Activated CD4-positive, alpha-beta T cell treated with anti-CD3 and anti-CD28 coated beads, Interleukin-2, amount 10 ng/mL, durations not matched to agents 24 days and 14 days (primary cell): Measurements from ENCODE around the gene FLRT3. TPM values are rescaled to one million over a fixed set of nuclear protein-coding genes. Genes with fewer than 3 reads are reported as not detected.

ENCODE experiments used
- DNase-seq: peaks from one replicate; pipeline ENCODE4 v3.0.0; 2022
- H3K27ac Mint-ChIP-seq: one replicate; pipeline ENCODE4 v1.8.0; 2022; ENCODE audit warnings: mild to moderate bottlenecking, mixed read lengths
- H3K27me3 Mint-ChIP-seq: one replicate; pipeline ENCODE4 v1.8.0; 2022; ENCODE audit warnings: mixed read lengths
- H3K36me3 Mint-ChIP-seq: one replicate; pipeline ENCODE4 v1.8.0; 2022; ENCODE audit warnings: low read depth, mild to moderate bottlenecking, mixed read lengths
- H3K4me1 Mint-ChIP-seq: one replicate; pipeline ENCODE4 v1.8.0; 2021; ENCODE audit warnings: mixed read lengths
- H3K4me3 Mint-ChIP-seq: one replicate; pipeline ENCODE4 v1.8.0; 2022; ENCODE audit warnings: mild to moderate bottlenecking, moderate library complexity, mixed read lengths
- H3K9me3 Mint-ChIP-seq: one replicate; pipeline ENCODE4 v1.8.0; 2021; ENCODE audit warnings: mixed read lengths
- intact Hi-C: fragments of 100-400 bp; cut with micrococcal nuclease; formaldehyde crosslinking; loops from one replicate; pipeline ENCODE4 v1.15.1; 2023
- total RNA-seq: library from RNA; stranded (reverse); gene quantifications from 2 replicates; pipeline ENCODE4 v1.2.3, GENCODE V29; 2022

The FLRT3 gene
- total RNA-seq: not detected in 2 replicates

DNA sequence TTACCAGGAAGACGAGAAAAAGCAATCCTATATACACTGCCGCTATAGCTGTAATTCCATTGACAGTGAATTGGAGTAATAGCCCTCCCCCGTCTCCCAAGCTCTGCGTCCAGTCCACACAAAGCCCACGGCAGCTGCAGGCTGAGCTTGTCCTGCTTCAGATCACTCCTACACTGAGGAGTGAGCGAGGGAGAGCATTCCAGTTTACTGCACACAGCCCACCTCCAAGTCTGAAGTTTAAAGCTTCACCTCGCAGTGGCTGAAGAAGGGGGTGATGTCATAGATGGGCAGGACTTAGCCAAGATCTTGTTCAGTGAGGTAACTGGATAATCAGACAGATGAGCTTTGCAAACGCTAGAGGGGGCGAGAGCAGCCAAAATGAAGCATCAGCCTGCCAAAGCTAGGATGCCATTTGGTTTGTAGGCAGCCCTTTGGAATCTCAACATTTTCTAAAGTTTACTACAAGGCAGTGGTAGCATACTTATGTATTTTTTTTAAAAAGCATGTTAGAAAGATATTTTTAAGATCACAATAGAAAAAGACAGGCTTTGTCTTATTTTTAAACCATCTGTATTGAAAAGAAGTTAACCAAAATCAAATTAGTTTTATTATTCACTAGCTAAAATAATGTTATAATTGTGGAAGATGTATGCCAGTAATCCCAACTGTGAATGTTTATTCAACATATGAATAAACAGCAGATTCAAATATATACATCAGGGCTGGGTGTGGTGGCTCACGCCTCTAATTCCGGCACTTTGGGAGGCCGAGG is at the start of gene FLRT3:
Gene FLRT3 (minus strand): TSS at position 213 of the 772 bp plus-strand sequence. CDS start 10,106 bp downstream, outside the sequence.
- Mint-ChIP-seq H3K36me3 (no peaks in the 10 kb centered on the region), H3K9me3 (no peaks in the 10 kb centered on the region), H3K4me3 (no peak within 1 kb of the TSS), H3K27ac (no peak within 1 kb of the TSS), H3K27me3 (no peaks in the 10 kb centered on the region), H3K4me1 (no peaks in the 10 kb centered on the region)
- DNase-seq: peak; percentile 54
- intact Hi-C loops: no loop called here

GRCh38 chr20:14386726-14387125 is 49.3 kb upstream of the FLRT3 start:
- Mint-ChIP-seq H3K4me3 (no peak overlapping the region), H3K36me3 (no peaks in the 10 kb centered on the region), H3K9me3 (peaks cover 8% of the 10 kb centered on the region), H3K27ac (no peak overlapping the region), H3K4me1 (no peaks in the 10 kb centered on the region), H3K27me3 (no peaks in the 10 kb centered on the region)
- intact Hi-C loops: no loop called here
- no peak for DNase-seq

DNA sequence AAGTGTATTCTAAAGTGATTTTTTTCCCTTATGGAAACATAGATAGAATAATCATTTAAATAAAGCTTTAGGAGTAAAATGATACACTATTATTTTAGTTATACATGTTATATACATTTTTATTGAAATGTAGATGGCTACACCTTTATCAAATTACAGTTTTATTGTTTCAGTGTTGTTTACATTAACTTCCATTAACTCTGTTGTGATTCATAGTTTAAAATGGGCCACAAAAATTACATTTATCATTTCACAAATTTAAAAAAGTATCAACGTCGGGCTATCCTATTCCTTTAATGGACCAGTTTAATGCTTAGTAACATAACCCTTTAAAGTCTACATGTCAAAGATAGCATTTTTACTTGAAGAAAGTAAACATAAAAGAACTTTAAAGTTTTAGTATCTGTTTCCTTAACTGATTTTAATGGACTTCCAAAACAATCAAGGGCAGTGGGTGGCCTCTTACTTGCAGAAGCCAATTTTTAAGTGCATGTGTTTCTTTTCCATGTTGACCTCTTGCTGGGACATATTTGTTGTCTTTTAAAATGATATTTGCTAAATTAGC is 47.8 kb upstream of the FLRT3 start:
- H3K4me1 Mint-ChIP-seq: no peaks in the 10 kb centered on the region
- no peak for DNase-seq
- intact Hi-C loops: no loop called here
- H3K4me3 Mint-ChIP-seq: no peak overlapping the region
- H3K27me3 Mint-ChIP-seq: no peaks in the 10 kb centered on the region
- H3K27ac Mint-ChIP-seq: no peak overlapping the region
- H3K36me3 Mint-ChIP-seq: no peaks in the 10 kb centered on the region
- peaks cover 14% of the 10 kb centered on the region for H3K9me3 Mint-ChIP-seq

DNA sequence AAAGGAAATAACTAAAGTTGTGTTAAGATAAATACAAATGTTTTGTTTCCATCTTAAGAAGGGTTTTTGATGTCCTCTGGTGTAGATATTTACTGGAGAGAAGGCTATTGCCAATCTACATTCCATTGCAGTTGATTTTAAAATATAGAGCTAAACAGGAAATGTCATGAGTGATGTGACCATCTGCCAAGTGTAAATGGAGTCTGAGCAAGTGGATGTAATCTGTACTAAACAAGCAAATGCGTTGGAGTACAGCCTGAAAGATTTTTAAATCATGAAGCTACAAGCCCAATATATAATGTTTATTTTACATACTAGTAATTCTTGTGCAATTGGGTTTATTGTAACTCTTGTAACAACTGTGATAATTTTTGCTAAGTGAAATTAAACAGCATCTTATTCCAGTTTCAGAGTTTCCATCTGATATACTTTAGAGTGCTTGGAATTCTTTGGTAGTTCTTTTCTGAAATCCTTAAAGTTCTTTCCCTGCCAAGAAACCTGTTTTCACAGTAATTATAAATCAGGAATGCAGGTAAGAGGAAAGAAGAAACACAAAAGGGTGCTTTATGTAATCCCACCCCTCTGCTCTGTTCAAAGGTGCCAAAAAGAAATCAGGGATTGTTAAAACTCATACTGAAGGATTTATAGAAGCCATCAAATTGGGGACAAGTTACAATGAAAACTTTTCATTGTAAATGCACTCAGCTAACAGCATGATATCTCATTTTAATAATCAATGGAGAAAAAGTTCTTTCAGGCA is 47.2 kb upstream of the FLRT3 start:
- Mint-ChIP-seq H3K27ac (no peak overlapping the region), H3K9me3 (peaks cover 14% of the 10 kb centered on the region), H3K4me3 (no peak overlapping the region), H3K27me3 (no peaks in the 10 kb centered on the region), H3K36me3 (no peaks in the 10 kb centered on the region), H3K4me1 (no peaks in the 10 kb centered on the region)
- intact Hi-C loops: no loop called here
- no peak for DNase-seq

DNA sequence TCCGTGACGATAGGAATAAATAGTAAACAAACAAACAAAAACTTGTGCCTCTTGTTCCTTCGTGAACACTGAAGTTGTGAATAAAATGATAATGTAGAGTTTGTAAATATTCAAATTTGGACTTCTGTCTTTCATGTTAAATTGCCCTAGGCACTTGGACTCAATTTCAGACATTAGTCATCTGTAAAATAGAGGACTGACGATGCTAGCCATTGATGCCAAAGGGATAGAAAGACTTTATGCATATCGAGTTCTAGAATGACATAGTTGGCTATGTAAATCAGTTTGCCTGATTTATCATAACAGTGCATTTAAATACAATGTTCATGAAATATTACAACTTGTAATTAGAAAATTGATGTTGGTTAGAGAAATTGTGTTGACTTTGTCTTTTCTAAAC is 45.9 kb upstream of the FLRT3 start:
- Mint-ChIP-seq H3K4me1 (no peaks in the 10 kb centered on the region), H3K4me3 (no peak overlapping the region), H3K36me3 (no peaks in the 10 kb centered on the region), H3K27ac (no peak overlapping the region), H3K9me3 (peaks cover 13% of the 10 kb centered on the region), H3K27me3 (no peaks in the 10 kb centered on the region)
- intact Hi-C loops: no loop called here
- no peak for DNase-seq

- no peaks in the 10 kb centered on the region for H3K4me1 Mint-ChIP-seq
- DNase-seq: no peak
- H3K27me3 Mint-ChIP-seq: no peaks in the 10 kb centered on the region
- intact Hi-C loops: no loop called here
- H3K9me3 Mint-ChIP-seq: peaks cover 9% of the 10 kb centered on the region
- no peaks in the 10 kb centered on the region for H3K36me3 Mint-ChIP-seq
- no peak overlapping the region for H3K4me3 Mint-ChIP-seq
- H3K27ac Mint-ChIP-seq: no peak overlapping the region
Measured at GRCh38 chr20:14378326-14378725, 40.9 kb upstream of the FLRT3 start.

- intact Hi-C loops: no loop called here
- H3K36me3 Mint-ChIP-seq: no peaks in the 10 kb centered on the region
- peaks cover 3% of the 10 kb centered on the region for H3K9me3 Mint-ChIP-seq
- no peak for DNase-seq
- H3K4me1 Mint-ChIP-seq: no peaks in the 10 kb centered on the region
- no peak overlapping the region for H3K4me3 Mint-ChIP-seq
- H3K27ac Mint-ChIP-seq: no peak overlapping the region
- H3K27me3 Mint-ChIP-seq: no peaks in the 10 kb centered on the region
Measured at GRCh38 chr20:14375416-14375985, 38.1 kb upstream of the FLRT3 start.

GRCh38 chr20:14374196-14374595 is 36.8 kb upstream of the FLRT3 start:
- Mint-ChIP-seq H3K4me3 (no peak overlapping the region), H3K36me3 (no peaks in the 10 kb centered on the region), H3K27ac (no peak overlapping the region), H3K27me3 (no peaks in the 10 kb centered on the region), H3K4me1 (no peaks in the 10 kb centered on the region), H3K9me3 (peaks cover 3% of the 10 kb centered on the region)
- intact Hi-C loops: no loop called here
- DNase-seq: no peak

DNA sequence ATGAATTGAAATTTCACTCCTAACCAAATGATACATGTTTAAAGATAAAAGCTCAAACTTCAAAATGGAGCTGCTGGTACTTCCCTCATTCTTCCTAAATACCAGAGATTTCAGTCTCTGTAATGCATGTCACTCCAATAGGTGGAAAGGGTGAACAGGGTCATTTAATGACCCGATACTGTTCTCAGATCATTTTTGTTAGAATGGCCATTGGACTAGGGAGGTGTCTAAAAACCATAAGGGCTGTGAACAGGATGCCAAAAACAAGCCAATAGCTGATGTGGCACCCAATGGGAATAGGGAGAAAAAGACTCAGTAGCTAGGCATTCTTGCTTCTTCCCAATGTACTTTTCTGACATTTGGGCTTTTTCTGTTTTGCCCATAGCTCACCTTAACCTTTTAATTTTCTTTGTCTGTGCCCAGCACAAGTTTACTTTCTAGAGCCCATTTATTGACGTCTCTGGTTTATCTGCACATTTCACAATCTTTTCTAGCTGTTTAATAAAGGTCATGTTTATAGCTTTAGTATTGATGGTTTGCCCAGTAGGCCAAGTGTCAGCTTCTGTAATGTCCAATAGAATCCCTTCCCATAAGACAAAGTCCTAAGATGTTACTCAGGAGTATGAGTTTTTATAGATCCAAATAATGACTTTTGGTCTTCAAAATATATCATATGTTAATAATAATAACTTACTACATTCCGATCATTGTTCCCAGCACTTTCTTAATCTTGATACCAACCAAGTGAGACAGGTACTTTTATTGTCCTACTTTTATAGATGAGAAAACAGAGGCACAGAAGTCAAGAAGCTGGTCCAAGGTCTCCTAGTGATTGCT is 24.3 kb upstream of the FLRT3 start:
- intact Hi-C loops: no loop called here

DNA sequence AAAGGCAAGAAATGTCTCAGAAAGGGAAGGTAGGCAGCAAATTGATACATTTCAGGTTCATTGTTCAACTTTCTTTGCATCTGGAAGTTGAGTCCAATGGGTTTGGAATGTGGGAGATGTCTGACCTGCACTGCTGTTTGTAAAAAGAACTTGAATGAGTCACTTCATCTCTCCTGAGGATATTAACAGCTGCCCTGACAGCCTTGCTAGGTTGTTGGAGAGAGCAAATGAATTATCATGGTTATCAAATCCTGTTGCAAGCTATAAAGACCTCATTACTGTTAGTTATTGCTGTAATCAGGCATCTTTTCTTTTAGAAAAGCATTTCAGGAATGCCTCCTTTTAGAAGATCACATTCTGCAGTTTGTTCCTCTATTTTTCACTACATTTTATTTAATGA is 23.0 kb upstream of the FLRT3 start:
- no peak for DNase-seq
- H3K4me1 Mint-ChIP-seq: no peaks in the 10 kb centered on the region
- H3K27me3 Mint-ChIP-seq: no peaks in the 10 kb centered on the region
- peaks cover 9% of the 10 kb centered on the region for H3K9me3 Mint-ChIP-seq
- H3K4me3 Mint-ChIP-seq: no peak overlapping the region
- intact Hi-C loops: no loop called here
- no peaks in the 10 kb centered on the region for H3K36me3 Mint-ChIP-seq
- H3K27ac Mint-ChIP-seq: no peak overlapping the region

More for the DNA sequence above, 24.3 kb upstream of the FLRT3 start:
- Mint-ChIP-seq H3K27me3 (no peaks in the 10 kb centered on the region), H3K4me3 (no peak overlapping the region), H3K36me3 (no peaks in the 10 kb centered on the region), H3K9me3 (peaks cover 14% of the 10 kb centered on the region), H3K27ac (no peak overlapping the region), H3K4me1 (no peaks in the 10 kb centered on the region)
- no peak for DNase-seq

DNA sequence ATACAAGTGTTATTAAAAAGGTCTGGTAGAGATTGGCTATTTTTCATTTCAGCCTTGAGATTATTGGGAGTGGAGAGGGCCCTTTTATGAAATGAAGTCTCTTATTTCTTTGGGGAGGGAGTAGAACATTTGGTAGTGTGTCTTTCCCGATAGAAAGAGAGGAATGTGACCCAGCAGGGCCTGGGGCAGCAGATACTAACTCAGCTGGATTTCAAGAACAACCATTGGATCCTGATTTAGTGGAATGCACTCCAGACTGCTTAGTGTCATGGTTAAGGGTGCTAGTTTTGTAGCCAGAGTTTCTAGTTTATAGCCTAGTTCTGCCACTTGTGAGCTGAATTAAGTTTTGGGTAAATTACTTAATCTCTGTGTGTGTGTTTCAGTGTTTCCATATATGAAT is 18.4 kb upstream of the FLRT3 start:
- intact Hi-C loops: no loop called here
- H3K27ac Mint-ChIP-seq: no peak overlapping the region
- no peaks in the 10 kb centered on the region for H3K27me3 Mint-ChIP-seq
- DNase-seq: no peak
- H3K36me3 Mint-ChIP-seq: no peaks in the 10 kb centered on the region
- no peak overlapping the region for H3K4me3 Mint-ChIP-seq
- H3K9me3 Mint-ChIP-seq: peaks cover 7% of the 10 kb centered on the region
- no peaks in the 10 kb centered on the region for H3K4me1 Mint-ChIP-seq

DNA sequence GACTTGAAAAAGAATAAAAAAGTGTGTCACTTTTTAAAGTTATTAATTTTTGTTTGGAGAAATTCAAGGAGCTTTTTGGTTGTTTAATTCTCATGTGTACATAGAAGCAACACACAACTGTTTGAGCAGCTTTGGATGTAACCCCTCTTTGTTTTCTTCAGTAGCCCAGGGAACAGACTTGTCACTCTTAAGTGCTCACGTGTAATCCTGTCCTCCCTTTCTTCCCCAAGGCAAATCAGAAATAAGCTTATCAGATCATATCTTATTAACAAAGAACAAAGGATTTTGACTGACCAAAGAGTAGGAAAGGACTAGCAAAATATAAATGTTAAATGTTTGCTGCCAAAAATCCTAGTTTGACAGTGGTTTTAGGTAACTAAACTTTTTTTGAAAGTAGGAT is 7.3 kb upstream of the FLRT3 start:
- intact Hi-C loops: no loop called here
- H3K9me3 Mint-ChIP-seq: no peaks in the 10 kb centered on the region

GRCh38 chr20:14343491-14344065 is 6.2 kb upstream of the FLRT3 start:
- intact Hi-C loops: no loop called here
- H3K36me3 Mint-ChIP-seq: no peaks in the 10 kb centered on the region
- no peak for DNase-seq
- H3K27me3 Mint-ChIP-seq: no peaks in the 10 kb centered on the region
- H3K27ac Mint-ChIP-seq: no peak overlapping the region
- H3K4me1 Mint-ChIP-seq: no peaks in the 10 kb centered on the region
- H3K9me3 Mint-ChIP-seq: no peaks in the 10 kb centered on the region
- no peak overlapping the region for H3K4me3 Mint-ChIP-seq

More for the DNA sequence above, 7.3 kb upstream of the FLRT3 start:
- Mint-ChIP-seq H3K4me1 (no peaks in the 10 kb centered on the region), H3K36me3 (no peaks in the 10 kb centered on the region), H3K27me3 (no peaks in the 10 kb centered on the region), H3K27ac (no peak overlapping the region), H3K4me3 (no peak overlapping the region)
- DNase-seq: no peak
